GOT3 (cell line): ENCODE measurements around the gene VASH1.

Experiments used
- DNase-seq: peaks from one replicate; lab custom pipeline; 2025; ENCODE audit warnings: mixed read lengths; lab: John Stamatoyannopoulos, UW

The VASH1 gene

DNA sequence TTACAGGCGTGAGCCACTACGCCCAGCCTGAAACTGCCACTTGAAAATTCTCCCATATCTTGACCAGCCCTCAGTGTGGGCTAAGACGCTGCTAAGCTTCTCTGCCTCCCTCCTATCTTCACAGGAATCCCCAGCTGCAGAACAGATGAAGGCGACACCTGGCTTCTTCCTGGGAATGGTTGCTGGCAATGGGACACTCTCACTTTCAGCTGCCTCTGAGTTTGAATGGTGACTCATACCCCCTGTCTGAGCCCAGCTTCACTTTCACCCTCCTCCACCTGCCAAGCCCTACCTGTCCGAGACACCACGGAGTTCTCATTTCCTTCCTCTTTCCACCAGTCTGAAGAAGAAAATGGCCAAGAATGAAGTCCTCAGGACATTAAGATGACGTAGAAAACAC, 18.3 kb upstream of the VASH1 start:
- no peak for DNase-seq

DNA sequence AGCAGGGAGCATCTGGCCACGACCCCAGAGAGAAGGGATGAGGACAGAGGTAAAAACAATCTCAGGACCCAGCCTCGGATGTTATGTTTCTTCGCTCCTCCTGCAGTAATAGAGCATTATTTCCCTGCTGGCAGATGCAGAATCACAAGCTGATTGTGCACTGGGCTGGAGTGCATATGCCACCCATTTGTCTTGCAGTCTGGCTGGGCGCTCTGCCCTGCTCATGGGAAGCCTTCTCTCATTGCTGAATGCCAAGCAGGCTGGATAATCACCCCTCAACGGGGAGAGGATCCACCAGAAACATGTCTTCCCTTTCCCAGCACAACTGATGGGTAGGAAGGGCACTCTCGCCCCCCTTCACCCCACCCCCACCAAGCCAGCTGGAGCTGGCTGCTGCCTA, 8.5 kb upstream of the VASH1 start:
- no peak for DNase-seq

DNA sequence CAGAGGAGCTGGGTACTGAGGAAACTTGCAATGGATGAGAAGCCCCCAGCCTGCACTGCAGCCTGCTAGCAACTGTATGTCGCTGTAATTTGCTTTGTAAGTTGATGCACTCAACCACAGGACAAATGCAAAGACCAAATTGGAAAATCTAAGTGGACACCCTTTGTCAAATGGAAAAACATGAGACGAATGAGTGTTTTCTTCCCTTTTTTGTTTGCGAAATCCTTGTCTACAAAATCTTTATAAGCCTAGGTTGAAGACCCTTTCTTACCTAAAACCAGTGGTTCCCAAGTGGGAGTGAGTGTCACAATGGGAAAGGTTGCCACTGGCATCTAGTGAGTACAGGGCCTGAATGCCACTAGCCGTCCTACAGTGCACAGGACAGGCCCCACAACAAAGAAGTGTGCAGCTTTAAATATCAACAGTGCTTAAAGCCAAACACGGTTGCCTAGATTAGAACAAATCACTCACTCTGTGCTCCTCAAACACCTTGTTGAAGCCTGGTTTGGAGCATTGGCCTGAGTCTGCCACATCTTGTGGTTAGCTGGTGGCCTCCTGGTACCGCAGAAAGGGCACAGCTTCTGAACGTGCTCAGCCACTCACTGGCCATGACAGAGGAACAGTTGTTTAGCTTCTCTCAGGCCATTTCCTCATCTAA, 7.6 kb upstream of the VASH1 start:
- no peak for DNase-seq

DNA sequence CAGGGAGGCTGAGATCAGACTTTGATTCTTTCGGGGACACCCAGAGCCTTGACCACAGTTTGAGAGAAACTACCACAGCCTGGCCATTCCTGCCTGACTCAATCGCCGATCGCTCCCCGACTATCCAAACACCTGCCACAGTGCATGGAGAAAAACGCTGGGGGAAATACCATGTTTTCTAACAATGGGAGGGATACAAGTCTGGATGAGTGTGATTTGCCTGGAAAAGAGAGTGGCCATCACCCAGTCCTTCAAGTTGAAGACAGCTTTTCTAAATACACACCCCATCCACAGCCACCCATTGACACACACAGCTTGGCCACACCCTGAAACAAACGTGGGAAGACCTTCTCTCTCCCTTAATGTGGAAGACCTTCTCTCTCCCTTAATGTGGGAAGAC, 6.7 kb upstream of the VASH1 start:
- DNase-seq = no peak

DNA sequence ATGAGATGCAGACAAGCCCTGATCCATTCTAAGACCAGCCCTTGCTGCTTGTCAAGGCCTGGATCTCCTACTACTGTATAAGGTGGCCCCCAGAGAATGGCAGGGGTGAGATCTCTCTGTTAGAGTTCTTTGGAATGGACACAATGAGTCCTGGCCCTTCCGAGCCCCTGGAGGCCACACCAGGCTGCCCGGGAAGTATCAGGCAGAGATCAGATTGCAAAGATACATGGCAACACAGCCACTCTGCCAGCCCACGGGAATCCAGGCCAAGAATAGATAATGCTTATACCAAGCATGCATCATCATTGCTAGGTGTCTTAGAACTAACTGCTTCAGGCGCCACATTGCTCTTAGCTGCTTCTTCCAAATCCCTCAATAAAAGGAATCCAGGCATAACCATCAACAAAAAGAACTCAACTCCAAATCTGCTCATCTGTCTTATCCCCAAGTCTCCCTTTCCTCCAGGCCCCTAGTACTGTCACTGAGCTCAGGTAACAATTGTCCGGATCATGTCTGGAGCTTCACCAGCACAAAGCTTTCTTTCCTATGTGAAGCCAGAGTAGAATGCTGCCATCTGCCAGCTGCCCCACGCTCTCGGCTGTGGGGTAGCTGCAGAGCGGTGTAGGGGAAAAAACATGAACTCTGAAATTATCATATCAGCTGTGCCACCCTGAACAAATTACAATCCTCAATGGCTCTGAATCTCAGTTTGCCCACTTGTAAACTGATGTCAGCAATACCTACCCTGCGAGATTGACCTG, 5.5 kb upstream of the VASH1 start:
- DNase-seq = no peak

DNA sequence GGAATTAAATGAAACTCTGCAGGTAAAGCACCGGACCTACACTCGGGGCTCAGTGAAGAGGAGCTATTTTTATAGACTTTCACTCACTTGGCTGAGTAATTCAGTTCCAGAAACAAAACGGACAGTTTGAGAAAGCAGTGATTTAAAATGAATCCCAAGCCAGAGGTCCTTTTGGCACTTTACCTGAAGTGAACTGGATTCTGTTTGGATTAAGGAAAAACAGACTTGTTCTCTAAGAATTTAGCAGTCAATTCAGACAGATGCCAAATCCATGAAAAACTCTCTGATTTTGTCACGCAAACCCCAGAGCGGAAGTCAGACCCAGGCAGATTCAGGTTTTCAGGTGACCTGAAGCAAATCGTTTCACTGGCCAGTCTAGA, 4.9 kb upstream of the VASH1 start:
- DNase-seq = no peak

DNA sequence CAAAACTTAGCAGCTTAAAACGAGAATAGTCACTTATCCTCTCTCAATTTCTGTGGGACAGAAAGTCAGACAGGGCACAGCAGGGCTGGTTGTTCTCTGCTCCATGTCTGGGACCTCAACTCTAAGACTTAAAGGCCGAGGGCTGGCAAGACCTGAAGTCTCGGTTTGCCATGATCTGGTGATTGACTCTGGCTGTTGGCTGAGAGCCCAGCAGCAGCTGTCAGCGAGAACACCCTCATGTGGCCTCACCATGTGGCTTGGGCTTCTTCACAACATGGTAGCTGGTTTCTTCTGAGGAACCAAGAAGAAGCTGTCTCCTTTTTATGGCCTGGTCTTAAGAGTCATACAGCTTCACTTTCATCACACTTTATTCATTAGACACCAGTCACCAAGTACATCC, 1.7 kb upstream of the VASH1 start:
- no peak for DNase-seq

DNA sequence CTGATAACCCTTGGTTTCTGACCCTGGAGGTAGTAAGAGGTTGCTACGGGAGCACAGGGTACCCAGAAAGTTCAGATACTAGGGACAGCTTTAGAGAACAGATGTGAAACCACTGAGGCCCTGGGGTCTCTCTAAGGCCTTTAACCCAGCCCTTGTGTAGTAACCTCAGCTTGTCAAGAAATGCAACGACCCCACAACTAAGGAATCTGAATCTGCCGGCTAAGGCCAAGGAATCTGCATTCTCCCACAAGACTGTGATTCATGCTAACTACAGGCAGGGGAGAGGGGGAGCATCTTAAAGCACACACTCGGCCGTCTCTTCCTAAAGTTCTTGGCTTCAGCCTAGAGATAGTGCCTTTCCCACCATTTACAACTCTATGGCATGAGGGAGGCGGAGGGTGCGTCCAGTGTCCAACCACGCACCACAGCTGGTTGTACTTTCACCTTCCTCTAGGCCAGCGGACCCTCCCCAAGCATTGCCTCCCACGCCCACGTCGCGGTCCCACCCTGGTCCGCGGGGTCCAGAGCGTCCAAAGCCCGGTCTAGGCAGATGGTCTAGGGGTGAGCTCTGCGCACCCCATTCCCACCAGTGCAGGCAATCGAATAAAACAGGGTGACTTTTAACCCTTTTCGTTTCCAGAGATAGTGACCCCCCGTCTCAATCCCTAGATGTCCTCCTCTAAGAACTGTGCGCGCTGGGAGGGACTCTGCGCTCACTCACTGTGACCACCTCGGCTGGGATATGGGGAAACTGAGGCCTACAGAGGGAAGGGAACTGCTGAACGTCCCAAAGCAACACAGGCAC, 735 bp upstream of the VASH1 start:
- DNase-seq = no peak

DNA sequence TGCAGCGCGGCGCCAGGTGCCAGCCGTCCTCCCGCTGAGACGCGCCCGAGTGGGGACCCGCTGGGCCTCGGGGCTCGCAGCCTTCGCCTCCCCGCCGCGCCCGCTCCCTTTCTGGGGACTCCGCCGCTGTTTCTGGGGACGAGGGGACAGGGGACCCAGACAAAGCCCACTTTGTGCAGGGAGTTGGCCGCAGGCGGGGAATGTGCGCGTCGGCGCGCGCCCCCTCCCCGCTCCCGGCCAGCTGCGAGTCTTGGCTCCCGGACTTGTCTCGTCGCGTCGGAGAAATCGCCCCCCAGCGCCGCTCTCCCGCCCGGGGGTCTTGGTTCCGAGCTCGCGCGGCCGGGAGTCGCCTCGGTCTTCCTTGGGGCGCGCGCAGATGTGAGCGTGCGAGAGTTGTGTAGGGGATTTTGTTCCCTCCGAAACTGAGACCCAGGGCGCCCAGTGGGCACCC, 717 bp downstream of the VASH1 start:
- DNase-seq = no peak

DNA sequence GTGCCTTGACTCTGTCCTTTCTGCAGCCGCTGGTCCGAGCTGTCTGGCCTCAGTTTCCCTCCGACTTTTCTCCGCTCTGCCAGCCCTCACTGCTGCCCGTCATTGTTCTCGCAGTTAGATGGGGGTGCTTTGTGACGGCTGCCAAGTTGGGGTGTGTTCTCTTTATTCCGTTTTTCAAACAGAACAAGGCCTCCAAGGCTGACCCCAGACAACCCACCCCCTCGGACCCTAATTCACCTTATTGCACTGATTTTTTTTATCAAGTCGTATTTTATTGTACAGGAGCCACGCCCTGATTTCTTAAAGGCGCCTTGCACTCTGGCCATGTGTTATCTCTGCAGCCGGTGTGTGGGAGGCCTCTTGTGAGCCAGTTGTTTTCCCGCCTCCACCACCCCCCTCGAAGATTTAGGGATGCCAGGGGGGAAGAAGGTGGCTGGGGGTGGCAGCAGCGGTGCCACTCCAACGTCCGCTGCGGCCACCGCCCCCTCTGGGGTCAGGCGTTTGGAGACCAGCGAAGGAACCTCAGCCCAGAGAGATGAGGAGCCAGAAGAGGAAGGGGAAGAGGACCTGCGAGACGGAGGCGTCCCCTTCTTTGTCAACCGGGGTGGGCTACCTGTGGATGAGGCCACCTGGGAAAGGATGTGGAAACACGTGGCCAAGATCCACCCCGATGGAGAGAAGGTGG, 1.3 kb downstream of the VASH1 start:
- no peak for DNase-seq

DNA sequence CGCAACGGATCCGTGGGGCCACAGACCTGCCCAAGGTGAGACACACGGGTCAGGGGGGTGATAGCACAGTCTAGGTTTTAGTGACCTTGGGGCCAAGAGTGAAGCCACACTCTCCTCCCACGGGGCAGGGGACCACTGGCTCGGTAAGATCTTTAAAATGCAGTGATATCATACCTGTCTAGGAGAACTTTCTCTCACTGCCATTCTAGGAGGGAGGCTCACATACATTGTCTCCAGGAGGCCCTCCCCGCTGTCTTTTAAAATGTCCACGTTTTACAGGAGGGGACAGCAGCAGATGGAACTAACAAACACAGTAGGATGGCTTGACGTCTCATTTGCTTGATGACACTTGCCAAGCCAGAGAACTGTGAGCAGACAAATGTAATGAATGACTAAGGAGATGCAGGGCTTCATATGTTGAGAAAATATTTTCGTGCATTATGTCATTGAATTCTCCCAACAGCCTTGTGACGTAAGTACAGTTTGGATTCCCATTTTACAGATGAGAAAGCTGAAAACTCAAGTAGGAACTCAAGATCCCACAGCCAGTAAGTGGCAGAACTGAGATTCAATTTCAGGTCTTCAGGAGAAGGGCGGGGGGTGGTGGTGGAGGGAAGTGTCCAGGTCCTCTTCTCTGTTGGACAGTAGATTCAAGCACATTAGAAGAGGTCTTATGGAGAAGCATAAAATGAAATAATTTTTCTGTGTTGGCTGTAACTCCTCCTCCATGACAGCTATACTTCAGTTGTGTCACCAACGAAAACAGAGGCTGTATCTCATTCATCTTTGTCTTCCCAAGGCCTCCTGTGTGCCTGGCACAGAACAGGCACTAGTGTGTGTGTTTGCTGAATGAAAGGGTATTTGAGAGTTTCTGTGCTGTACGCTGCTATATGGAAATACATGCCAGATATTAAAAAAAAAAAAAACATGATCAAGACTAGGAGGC, 2.1 kb downstream of the VASH1 start:
- DNase-seq = no peak

DNA sequence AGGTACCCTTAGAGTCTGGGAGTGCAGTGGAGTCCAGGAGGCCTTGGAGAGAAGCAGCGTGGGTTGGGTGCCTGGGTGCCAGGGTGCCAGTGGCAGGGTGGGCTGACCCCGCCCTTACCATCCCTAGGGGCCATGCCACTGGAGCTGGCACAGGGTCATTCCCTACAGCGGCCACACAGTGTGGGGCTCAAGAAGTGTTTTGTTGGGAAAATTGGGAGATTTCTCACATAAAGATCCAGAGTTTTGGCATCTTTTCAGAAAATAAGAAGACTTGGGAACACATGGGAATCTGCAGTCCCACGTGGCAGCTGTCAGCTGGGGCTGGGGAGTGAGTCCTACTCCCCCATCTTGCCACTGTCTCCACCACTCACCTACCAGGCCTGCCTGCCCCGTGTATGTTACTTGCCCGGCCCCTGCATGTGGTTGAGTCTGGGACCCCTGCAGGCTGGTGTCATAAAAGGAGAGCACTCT, 4.2 kb downstream of the VASH1 start:
- no peak for DNase-seq

DNA sequence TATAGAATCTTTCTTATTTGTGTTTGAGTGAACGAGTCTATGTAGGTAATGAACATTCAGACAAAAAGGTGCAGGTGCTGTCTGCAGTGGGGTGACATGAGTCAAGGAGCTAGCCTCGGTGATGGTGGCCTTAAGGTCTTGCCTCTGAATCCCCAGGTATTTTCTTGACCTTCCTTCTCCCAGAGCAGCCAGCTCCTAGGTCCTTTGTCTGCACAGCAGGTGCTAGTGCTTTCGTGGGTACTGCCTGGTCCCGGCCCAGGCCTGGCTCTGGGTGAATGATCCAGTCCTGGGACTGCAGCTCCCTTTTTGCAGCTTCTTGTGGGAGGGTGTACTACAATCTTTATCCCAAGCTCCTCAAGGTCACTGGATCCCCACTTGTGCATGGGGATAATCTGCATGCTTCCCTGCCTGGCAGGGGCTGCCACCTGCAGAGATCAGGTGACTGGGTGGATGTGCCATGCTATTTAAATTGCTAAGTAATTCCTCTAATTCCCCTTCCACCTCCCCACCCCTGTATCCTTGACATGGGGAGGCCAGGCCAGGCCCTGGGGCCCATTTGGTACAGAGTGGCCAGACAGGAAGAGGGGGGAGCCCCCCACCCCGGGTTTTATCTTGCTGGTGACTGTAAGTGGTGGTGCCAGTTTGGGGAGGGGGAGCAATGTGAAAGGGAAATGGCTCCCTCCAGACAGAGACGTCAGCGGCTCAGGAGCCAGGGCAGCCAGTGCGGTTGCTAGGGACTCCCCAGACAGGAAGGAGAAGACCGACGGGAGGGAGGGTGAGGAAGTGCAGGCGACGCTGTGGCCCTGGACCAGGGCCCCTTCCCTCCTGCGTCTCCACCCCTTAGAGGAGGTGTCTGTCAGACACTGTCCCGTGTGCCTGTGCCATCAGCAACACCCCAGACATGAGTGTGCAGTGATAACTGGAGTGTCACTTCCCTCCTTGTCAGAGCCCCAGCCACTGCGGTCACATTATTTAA, 6.7 kb downstream of the VASH1 start:
- no peak for DNase-seq

DNA sequence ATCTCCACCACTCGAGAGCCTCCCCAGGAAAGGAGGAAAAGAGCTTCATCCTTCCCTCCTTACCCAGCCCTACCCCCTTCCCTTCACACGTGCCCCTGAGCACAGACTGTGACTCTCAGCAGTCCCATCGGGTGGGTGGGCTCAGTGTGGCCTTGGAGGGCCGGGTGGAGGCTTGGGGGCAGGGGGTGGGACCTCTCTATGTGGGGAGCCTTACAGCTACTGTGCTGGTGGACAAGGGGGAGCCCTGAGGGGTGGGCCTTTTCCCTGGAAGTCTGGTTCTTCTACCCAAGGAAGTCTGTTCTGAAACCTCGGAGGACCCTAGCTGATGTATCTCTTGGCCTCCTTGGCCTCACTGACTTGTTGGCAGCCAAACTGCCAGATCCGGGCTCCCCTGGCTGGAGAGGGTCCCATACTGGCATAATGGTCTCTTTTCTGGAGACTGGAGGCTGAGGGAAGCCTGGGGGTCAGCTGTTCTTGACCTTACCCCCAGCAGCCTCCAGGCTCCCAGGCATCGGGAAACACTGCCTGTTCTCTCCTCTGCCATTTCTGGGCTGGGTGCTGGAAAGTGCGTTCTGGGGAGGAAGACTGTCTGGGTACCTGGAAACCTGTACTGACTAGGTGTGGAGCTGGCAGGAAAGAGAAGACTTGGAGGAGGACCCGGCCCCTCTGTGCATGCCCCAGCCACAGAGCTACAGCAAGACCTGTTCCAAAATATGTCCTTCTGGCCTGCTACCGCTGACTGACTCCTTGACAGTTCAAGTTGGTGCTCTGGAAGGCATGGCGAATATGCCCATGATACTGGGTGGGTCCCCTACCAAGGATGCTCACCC, 7.6 kb downstream of the VASH1 start:
- DNase-seq = no peak

DNA sequence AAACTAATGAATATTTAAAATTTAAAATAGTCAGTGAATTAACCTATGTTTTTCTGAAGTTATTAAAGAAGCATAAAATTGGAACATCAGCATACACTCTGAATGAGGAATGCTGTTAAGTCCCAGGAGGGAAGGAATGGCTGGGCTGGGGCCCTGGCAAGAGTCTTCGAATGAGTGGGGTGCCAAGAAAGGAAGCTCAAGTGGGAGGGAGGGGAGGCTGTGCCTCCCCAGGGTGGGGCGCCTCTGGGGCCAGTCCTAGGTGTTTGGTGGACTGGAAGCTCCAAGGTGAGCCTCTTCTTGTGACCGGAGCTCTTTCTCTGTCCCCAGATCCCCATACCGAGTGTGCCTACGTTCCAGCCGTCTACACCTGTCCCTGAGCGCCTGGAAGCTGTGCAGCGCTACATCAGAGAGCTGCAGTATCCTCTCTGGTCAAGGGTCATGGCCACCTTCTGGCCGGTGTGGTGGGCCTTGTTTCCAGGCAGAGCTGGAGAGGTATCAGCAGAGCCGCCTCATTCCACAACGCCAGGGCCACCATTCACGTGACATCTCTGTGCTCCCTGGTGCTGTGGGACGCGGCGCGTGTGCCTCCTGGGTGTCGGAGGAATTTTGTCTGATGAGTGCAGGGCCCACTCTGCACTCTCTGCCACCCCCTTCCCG, 8.5 kb downstream of the VASH1 start:
- DNase-seq = no peak

DNA sequence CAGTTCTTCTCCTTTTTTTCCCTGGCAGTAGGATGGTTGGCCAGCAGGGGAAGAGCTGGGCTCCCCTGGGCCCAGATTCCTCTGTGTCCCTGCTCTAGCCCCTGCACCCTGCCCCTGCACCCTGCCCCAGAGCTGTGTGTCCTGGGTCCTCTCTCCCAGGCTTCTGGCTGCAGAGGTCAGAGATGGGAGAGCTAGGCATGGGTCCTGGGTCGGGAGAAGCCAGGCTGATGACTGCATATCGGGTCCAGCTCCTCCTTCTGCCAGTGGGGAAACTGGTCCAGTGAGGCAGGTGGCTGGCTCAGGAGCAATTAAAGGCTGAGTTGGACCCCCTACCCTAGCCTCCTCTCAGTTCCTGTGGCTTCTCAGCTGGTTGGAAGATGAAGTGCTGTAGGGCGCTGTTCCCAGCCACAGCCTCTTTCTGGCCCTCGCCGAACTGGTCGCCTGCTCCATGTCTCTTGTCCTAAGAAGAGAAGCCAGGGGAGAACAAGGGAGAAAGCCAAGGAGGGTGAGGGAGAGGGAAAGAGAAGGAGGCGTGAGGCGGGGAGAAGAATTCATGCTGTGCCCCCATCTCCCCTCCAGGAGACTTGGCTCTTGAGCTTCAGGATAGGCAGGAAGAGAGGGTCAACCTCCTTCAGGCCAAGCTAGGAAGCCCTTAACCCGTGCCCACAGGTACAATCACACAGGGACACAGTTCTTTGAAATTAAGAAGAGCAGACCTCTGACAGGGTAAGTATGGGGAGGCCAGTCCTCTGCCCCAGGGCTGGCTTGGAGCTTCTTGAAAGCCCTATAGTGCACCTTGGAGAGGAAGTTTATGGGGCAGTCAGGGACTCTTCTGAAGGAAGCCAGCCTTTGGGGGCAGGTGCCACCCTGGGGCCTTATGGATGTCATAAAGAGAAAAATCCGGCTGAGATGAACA, 9.5 kb downstream of the VASH1 start:
- no peak for DNase-seq

DNA sequence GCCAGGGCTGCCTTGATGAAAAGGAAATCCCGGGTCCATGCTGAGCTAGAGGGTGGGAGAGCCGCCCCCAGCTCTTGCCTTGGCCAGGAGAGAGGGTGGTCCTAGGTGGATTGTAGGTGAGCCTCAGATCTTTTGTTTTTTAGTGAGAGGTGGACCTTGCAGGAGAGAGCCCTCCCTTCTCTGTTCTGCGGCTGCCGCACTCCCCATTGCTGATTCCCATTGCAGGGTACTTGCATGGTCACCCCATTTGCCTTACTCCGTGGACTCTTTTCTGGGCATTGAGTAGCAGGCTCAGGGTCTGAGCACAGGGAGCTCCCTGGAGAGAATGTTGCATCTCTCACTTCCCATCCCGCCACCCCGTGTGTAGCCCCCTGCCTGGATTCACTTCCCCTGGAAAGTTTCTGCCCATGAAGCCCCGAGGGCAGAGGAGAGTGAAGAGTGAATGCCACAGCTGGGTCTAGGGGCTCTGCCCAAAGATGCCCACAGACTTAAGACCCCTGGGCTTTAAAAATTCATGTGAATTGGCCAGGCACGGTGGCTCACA, 10.2 kb downstream of the VASH1 start:
- DNase-seq = no peak
